Stomach (tissue), 4 donors: ENCODE results near the gene ADGRD1.

Source experiments
- POLR2A ChIP-seq, 4 donors: fragments of 450-650 bp; IDR thresholded peaks; one replicate each; pipeline ENCODE4 v1.6.1; 2016; ENCODE audit warnings: antibody characterized with exemption in 4 of 4, control low read depth in 2 of 4, mild to moderate bottlenecking in 1 of 4, moderate library complexity in 1 of 4
- POLR2AphosphoS5 ChIP-seq, 3 donors: sonication (generic); formaldehyde crosslinking; IDR thresholded peaks; one replicate each; pipeline ENCODE4 v1.6.1; 2016; ENCODE audit warnings: antibody characterized with exemption in 3 of 3
- TF ChIP-seq, protein P1 (sequence below), 7 experiments: fragments of 450-650 bp in 4 of 7; fragments of 200-600 bp in 3 of 7; sonication (generic) in 3 of 7; IDR thresholded peaks; one replicate each; pipeline ENCODE4 v1.5.1; 2016 to 2019; ENCODE audit warnings: antibody characterized with exemption in 7 of 7, control low read depth in 2 of 7, mild to moderate bottlenecking in 1 of 7

DNA sequence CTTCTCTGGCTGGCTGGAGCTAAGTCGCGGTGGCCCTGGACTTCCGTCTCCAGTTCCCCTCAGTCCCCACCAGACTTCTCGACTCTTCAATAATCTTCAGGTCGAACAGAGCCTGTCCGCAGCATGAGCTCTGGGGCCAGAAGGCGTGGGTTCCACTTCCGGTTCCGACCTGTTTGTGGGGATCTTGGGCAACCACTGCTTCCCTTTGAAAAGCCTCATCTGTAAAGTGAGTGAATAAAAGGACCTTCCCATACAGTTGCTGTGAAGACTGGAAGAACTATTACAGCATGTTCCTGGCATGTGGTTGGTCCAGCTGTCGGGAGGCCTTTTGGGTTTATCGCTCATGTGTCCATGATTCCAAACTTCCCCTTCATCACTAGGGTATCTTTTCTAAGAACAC is 19.4 kb downstream of the ADGRD1 start:
- TF ChIP-seq POLR2AphosphoS5 (IDR thresholded peaks at IDR 0.05), result no peak
- TF ChIP-seq, protein P1, sequence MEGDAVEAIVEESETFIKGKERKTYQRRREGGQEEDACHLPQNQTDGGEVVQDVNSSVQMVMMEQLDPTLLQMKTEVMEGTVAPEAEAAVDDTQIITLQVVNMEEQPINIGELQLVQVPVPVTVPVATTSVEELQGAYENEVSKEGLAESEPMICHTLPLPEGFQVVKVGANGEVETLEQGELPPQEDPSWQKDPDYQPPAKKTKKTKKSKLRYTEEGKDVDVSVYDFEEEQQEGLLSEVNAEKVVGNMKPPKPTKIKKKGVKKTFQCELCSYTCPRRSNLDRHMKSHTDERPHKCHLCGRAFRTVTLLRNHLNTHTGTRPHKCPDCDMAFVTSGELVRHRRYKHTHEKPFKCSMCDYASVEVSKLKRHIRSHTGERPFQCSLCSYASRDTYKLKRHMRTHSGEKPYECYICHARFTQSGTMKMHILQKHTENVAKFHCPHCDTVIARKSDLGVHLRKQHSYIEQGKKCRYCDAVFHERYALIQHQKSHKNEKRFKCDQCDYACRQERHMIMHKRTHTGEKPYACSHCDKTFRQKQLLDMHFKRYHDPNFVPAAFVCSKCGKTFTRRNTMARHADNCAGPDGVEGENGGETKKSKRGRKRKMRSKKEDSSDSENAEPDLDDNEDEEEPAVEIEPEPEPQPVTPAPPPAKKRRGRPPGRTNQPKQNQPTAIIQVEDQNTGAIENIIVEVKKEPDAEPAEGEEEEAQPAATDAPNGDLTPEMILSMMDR (IDR thresholded peaks at IDR 0.05), result no peak
- no peak for TF ChIP-seq POLR2A (IDR thresholded peaks at IDR 0.05)
